SU-DHL-6 (cell line): ENCODE measurements around the gene PCDHGA4.

Source experiments
- EZH2phosphoT487 ChIP-seq: fragments of 200-600 bp; sonication (generic), shearing (Covaris generic); conservative IDR thresholded peaks from 2 replicates; pipeline ENCODE4 v1.6.1; 2018; ENCODE audit warnings: mild to moderate bottlenecking, antibody characterized with exemption, low read length, moderate library complexity, mixed read lengths
- TF ChIP-seq, protein P1 (sequence below): fragments of 200-600 bp; sonication (generic); IDR thresholded peaks from one replicate; pipeline ENCODE4 v1.5.1; 2017; ENCODE audit warnings: antibody characterized with exemption, mild to moderate bottlenecking, low read length, moderate library complexity; ENCODE audit not compliant: insufficient read depth, poor library complexity, severe bottlenecking

DNA sequence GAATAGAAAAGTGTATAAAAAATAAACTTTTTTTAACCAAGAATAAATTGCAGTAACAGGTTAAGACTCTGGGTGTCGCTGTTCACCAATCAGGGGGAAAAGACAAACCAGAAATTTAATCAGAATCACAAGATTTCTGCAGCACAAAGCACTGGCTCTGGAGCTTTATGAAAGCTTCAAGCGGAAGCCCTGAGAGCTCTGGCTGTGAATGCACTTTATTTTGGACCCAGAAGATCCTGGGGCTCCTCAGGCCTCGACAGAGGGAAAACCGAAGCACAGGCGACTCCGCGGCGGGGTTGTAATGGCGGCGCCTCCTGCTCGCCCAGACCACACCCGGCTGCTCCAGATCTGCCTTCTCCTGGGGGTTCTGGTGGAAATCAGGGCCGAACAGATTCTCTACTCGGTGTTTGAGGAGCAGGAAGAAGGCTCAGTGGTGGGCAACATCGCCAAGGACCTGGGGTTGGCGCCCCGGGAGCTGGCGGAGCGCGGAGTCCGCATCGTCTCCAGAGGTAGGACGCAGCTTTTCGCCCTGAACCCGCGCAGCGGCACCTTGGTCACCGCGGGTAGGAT is at the start of gene PCDHGA4:
- TF ChIP-seq, protein P1, sequence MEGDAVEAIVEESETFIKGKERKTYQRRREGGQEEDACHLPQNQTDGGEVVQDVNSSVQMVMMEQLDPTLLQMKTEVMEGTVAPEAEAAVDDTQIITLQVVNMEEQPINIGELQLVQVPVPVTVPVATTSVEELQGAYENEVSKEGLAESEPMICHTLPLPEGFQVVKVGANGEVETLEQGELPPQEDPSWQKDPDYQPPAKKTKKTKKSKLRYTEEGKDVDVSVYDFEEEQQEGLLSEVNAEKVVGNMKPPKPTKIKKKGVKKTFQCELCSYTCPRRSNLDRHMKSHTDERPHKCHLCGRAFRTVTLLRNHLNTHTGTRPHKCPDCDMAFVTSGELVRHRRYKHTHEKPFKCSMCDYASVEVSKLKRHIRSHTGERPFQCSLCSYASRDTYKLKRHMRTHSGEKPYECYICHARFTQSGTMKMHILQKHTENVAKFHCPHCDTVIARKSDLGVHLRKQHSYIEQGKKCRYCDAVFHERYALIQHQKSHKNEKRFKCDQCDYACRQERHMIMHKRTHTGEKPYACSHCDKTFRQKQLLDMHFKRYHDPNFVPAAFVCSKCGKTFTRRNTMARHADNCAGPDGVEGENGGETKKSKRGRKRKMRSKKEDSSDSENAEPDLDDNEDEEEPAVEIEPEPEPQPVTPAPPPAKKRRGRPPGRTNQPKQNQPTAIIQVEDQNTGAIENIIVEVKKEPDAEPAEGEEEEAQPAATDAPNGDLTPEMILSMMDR: peak; percentile 56
- no peak for TF ChIP-seq EZH2phosphoT487
